Type B pancreatic cell (in vitro differentiated cells): ENCODE measurements around the gene SHCBP1L. TPM values are rescaled to one million over a fixed set of nuclear protein-coding genes. Genes with fewer than 3 reads are reported as not detected.
A peak's percentile ranks its signal among the peaks of the same experiment; 100 is the strongest.
"Not testable (repeated sequence)": the region's sequence is repeated elsewhere in the genome, so short reads cannot be mapped to it uniquely, and the experiment has no call there.

ENCODE experiments used
- DNase-seq: peaks from one replicate; pipeline ENCODE4 v3.0.0; 2021; ENCODE audit warnings: mixed read lengths; ENCODE audit not compliant: unreplicated experiment; ENCODE audit errors: extremely low spot score
- H3K27ac Mint-ChIP-seq: 2 replicates; pipeline ENCODE4 v1.8.0; 2021; ENCODE audit warnings: mild to moderate bottlenecking, mixed read lengths
- H3K27me3 Mint-ChIP-seq: 2 replicates; pipeline ENCODE4 v1.8.0; 2021; ENCODE audit warnings: mixed read lengths
- H3K36me3 Mint-ChIP-seq: 2 replicates; pipeline ENCODE4 v1.8.0; 2021; ENCODE audit warnings: mixed read lengths
- H3K4me1 Mint-ChIP-seq: one replicate; pipeline ENCODE4 v1.8.0; 2021; ENCODE audit warnings: mixed read lengths; ENCODE audit not compliant: unreplicated experiment
- H3K4me3 Mint-ChIP-seq: 2 replicates; pipeline ENCODE4 v1.8.0; 2021; ENCODE audit warnings: mild to moderate bottlenecking, mixed read lengths
- H3K9me3 Mint-ChIP-seq: 2 replicates; pipeline ENCODE4 v1.8.0; 2021; ENCODE audit warnings: mixed read lengths
- total RNA-seq: library from RNA; stranded (reverse); gene quantifications from 2 replicates; pipeline ENCODE4 v1.2.1, GENCODE V29; 2021; ENCODE audit warnings: low replicate concordance
- TF ChIP-seq, protein P1 (sequence below): fragments of 200-600 bp; sonication (generic); conservative IDR thresholded peaks from 2 replicates; pipeline ENCODE4 v1.5.0; 2021; ENCODE audit warnings: antibody characterized with exemption, mild to moderate bottlenecking

SHCBP1L gene
- total RNA-seq, 1 donor from 2014 or later: not detected

GRCh38 chr1:182953826-182954225, 860 bp upstream of the SHCBP1L start:
- TF ChIP-seq, protein P1, sequence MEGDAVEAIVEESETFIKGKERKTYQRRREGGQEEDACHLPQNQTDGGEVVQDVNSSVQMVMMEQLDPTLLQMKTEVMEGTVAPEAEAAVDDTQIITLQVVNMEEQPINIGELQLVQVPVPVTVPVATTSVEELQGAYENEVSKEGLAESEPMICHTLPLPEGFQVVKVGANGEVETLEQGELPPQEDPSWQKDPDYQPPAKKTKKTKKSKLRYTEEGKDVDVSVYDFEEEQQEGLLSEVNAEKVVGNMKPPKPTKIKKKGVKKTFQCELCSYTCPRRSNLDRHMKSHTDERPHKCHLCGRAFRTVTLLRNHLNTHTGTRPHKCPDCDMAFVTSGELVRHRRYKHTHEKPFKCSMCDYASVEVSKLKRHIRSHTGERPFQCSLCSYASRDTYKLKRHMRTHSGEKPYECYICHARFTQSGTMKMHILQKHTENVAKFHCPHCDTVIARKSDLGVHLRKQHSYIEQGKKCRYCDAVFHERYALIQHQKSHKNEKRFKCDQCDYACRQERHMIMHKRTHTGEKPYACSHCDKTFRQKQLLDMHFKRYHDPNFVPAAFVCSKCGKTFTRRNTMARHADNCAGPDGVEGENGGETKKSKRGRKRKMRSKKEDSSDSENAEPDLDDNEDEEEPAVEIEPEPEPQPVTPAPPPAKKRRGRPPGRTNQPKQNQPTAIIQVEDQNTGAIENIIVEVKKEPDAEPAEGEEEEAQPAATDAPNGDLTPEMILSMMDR: no peak

DNA sequence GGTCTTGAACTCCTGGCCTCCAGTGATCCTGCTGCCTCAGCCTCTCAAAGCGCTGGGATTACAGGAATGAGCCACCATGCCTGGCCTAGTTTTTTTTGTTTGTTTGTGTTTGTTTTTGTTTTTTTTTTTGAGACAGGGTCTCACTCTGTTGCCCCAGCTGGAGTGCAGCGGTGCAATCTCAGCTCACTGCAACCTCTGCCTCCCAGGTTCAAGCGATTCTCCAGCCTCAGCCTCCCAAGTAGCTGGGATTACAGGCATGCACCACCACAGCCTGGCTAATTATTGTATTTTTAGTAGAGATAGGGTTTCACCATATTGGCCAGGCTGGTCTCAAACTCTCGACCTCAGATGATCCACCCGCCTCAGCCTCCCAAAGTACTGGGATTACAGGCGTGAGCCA, 9.6 kb downstream of the SHCBP1L start:
- H3K9me3 Mint-ChIP-seq, H3K27ac Mint-ChIP-seq, H3K4me1 Mint-ChIP-seq, DNase-seq, H3K36me3 Mint-ChIP-seq, H3K4me3 Mint-ChIP-seq: not testable (repeated sequence)
- H3K27me3 Mint-ChIP-seq: peaks cover 12% of the 10 kb centered on the region

More at GRCh38 chr1:182953826-182954225, 860 bp upstream of the SHCBP1L start:
- no peak overlapping the region for H3K27ac Mint-ChIP-seq
- no peak for DNase-seq
- no peaks in the 10 kb centered on the region for H3K36me3 Mint-ChIP-seq
- no peaks in the 10 kb centered on the region for H3K9me3 Mint-ChIP-seq
- H3K4me3 Mint-ChIP-seq: no peak overlapping the region
- H3K27me3 Mint-ChIP-seq: no peaks in the 10 kb centered on the region
- no peaks in the 10 kb centered on the region for H3K4me1 Mint-ChIP-seq

GRCh38 chr1:182942145-182942544, 10.8 kb downstream of the SHCBP1L start:
- H3K36me3 Mint-ChIP-seq: not testable (repeated sequence)

DNA sequence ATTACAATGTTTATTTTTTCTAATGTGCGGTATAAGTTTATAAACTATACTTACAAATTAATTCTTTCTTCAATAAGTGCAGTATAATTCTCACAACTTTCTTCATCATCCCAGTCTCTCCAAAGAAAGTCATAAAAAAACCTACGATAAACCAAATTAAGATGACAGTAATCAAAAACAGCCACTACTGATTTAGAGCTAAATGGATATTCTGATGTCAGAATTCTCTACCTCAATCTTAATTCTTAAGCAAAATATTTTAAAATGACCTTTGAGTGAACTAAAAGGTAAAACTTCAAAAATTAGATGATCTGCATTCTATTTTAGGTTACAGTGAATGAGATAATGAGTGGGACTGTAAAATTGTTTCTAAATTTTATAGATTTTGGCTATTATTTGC, 13.6 kb downstream of the SHCBP1L start:
- DNase-seq: no peak
- Mint-ChIP-seq H3K4me3 (no peak overlapping the region), H3K4me1 (peaks cover 4% of the 10 kb centered on the region), H3K36me3 (no peaks in the 10 kb centered on the region), H3K27ac (no peak overlapping the region), H3K9me3 (peaks cover 6% of the 10 kb centered on the region), H3K27me3 (peaks cover 17% of the 10 kb centered on the region)
- TF ChIP-seq, protein P1: no peak

More at GRCh38 chr1:182942145-182942544, 10.8 kb downstream of the SHCBP1L start:
- peak overlapping the region; percentile 87 for H3K4me3 Mint-ChIP-seq
- H3K4me1 Mint-ChIP-seq, H3K9me3 Mint-ChIP-seq, DNase-seq, H3K27ac Mint-ChIP-seq: not testable (repeated sequence)
- TF ChIP-seq, protein P1: peak; percentile 48
- peaks cover 12% of the 10 kb centered on the region for H3K27me3 Mint-ChIP-seq

- Mint-ChIP-seq H3K36me3 (no peaks in the 10 kb centered on the region), H3K9me3 (peaks cover 6% of the 10 kb centered on the region), H3K4me1 (no peaks in the 10 kb centered on the region), H3K27me3 (peaks cover 8% of the 10 kb centered on the region), H3K27ac (no peak overlapping the region), H3K4me3 (no peak overlapping the region)
- no peak for DNase-seq
- TF ChIP-seq, protein P1: no peak
Measured at GRCh38 chr1:182935716-182936115, 17.2 kb downstream of the SHCBP1L start.

DNA sequence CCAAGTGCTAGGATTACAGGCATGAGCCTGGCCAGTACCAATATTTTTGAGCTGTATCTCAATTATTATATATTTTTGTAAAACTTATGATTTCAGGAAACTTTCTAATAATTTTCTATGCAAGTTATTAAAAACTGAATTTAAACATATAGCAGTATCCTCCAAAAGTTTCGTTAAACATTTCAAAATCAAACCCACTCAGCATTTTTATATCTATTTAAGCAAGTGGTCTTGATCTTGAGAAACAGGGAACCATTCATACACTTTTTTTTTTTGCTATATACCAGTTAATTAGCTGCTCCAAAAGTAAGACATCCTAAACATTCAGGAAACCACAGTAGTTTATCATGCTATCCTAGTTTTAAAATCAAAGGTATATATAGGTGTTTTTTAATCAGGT, 22.0 kb downstream of the SHCBP1L start:
- Mint-ChIP-seq H3K27ac (no peak overlapping the region), H3K27me3 (peaks cover 15% of the 10 kb centered on the region), H3K4me1 (no peaks in the 10 kb centered on the region), H3K4me3 (no peak overlapping the region), H3K9me3 (no peaks in the 10 kb centered on the region), H3K36me3 (no peaks in the 10 kb centered on the region)
- no peak for DNase-seq
- TF ChIP-seq, protein P1: no peak
